GM12878 (cell line): ENCODE data around the gene SMURF1. TPM values are rescaled to one million over a fixed set of nuclear protein-coding genes. Genes with fewer than 3 reads are reported as not detected.

ENCODE experiments used
- ATAC-seq: fragments of 200-7000 bp; cut with Tn5 transposase; 3 replicates; pipeline ENCODE4 v1.9.1; 2020; ENCODE audit warnings: mild to moderate bottlenecking, moderate library complexity
- BruUV-seq: library from RNA; stranded (reverse); fragments of 400-500 nt; replicated peaks from 2 replicates; lab custom pipeline; 2021; lab: Mats Ljungman, UMichigan
- CTCF ChIA-PET: fragments of 300-600 bp; sonication (Branson Sonifier 250); formaldehyde crosslinking; extraction: SDS; loops from one replicate; lab custom pipeline; 2021; ENCODE audit warnings: inconsistent platforms; lab: Yijun Ruan, JAX
- POLR2A ChIA-PET: fragments of 350-600 bp; formaldehyde crosslinking; extraction: SDS; loops from one replicate; lab custom pipeline; 2021; ENCODE audit warnings: inconsistent platforms; lab: Charles Lee
- RAD21 ChIA-PET: fragments of 300-600 bp; sonication (Branson Sonifier 250); formaldehyde crosslinking; loops from one replicate; lab custom pipeline; 2023; ENCODE audit warnings: antibody characterized with exemption; ENCODE audit not compliant: unreplicated experiment; lab: Charles Lee
- SMC1A ChIA-PET: fragments of 300-600 bp; sonication (Branson Sonifier 250); formaldehyde crosslinking; loops from one replicate; lab custom pipeline; 2023; ENCODE audit not compliant: unreplicated experiment, uncharacterized antibody; lab: Charles Lee
- DNase-seq: peaks from one replicate; pipeline ENCODE4 v3.0.0-alpha.2; 2011; ENCODE audit warnings: low read depth, low spot score
- FAIRE-seq: peaks from 3 replicates; lab custom pipeline; 2011; peaks lifted over from hg19 to GRCh38; lab: Jason Lieb, UNC
- H2AFZ ChIP-seq: 2 replicates; pipeline ENCODE4 v1.6.0; 2011; ENCODE audit warnings: low read depth, low read length, control low read depth; ENCODE audit not compliant: control insufficient read depth
- H3K27ac ChIP-seq: 2 replicates; pipeline ENCODE4 v1.5.1; 2011; ENCODE audit warnings: control low read depth; ENCODE audit not compliant: control insufficient read depth, insufficient read depth
- H3K27me3 ChIP-seq, 2 experiments: replicated peaks in 1 of 2; 2 replicates each; pipeline versions ENCODE4 v1.6.0 to v1.6.1; 2011; ENCODE audit warnings: low read length in 1 of 2; ENCODE audit not compliant: control insufficient read depth in 2 of 2, insufficient read depth in 2 of 2
- H3K36me3 ChIP-seq, 2 experiments: 2 replicates each; pipeline ENCODE4 v1.5.1; 2011; ENCODE audit warnings: low read length in 1 of 2; ENCODE audit not compliant: control insufficient read depth in 2 of 2, insufficient read depth in 2 of 2
- H3K4me1 ChIP-seq: 2 replicates; pipeline ENCODE4 v1.6.1; 2011; ENCODE audit warnings: mild to moderate bottlenecking, low read length, moderate library complexity, mixed read lengths; ENCODE audit not compliant: control insufficient read depth, insufficient read depth
- H3K4me2 ChIP-seq: 2 replicates; pipeline ENCODE4 v1.6.0; 2011; ENCODE audit warnings: control low read depth; ENCODE audit not compliant: control insufficient read depth, insufficient read depth
- H3K4me3 ChIP-seq: fragments of 200-600 bp; sonication (generic); 2 replicates; pipeline ENCODE4 v1.5.1; 2016
- H3K79me2 ChIP-seq: 2 replicates; pipeline ENCODE4 v1.6.0; 2011; ENCODE audit warnings: low read length; ENCODE audit not compliant: control insufficient read depth, insufficient read depth
- H3K9ac ChIP-seq: 2 replicates; pipeline ENCODE4 v1.8.0; 2011; ENCODE audit warnings: low read length, control low read depth, mixed read lengths; ENCODE audit not compliant: control insufficient read depth, insufficient read depth
- H3K9me3 ChIP-seq: replicated peaks from 3 replicates; pipeline ENCODE4 v1.5.1; 2011; ENCODE audit warnings: mild to moderate bottlenecking, low read length; ENCODE audit not compliant: control insufficient read depth, insufficient read depth
- H4K20me1 ChIP-seq: 2 replicates; pipeline ENCODE4 v1.6.0; 2011; ENCODE audit not compliant: control insufficient read depth, insufficient read depth
- FOXK2 ChIP-seq: fragments of 450-650 bp; IDR thresholded peaks from 2 replicates; pipeline ENCODE4 v1.6.1; 2017; ENCODE audit warnings: mild to moderate bottlenecking, moderate library complexity
- IRF3 ChIP-seq: fragments of 450-650 bp; IDR thresholded peaks from 2 replicates; pipeline ENCODE4 v1.6.1; 2014; ENCODE audit warnings: mild to moderate bottlenecking
- NFXL1 ChIP-seq: fragments of 450-650 bp; IDR thresholded peaks from 2 replicates; pipeline ENCODE4 v1.6.1; 2017; ENCODE audit warnings: antibody characterized with exemption, mild to moderate bottlenecking, borderline replicate concordance
- PBX3 ChIP-seq: IDR thresholded peaks from 2 replicates; pipeline ENCODE4 v1.6.1; 2011; ENCODE audit warnings: mild to moderate bottlenecking, low read depth, low read length, moderate library complexity; ENCODE audit not compliant: insufficient replicate concordance
- SPI1 ChIP-seq: IDR thresholded peaks from 2 replicates; pipeline ENCODE4 v1.6.1; 2011; ENCODE audit warnings: low read depth, mild to moderate bottlenecking, low read length, moderate library complexity, borderline replicate concordance; ENCODE audit not compliant: insufficient read depth
- SREBF1 ChIP-seq: IDR thresholded peaks from 2 replicates; pipeline ENCODE4 v1.6.1; 2012; ENCODE audit warnings: mild to moderate bottlenecking, low read length
- SREBF2 ChIP-seq: IDR thresholded peaks from 2 replicates; pipeline ENCODE4 v1.6.1; 2012; ENCODE audit warnings: mild to moderate bottlenecking, low read length
- TCF7 ChIP-seq: IDR thresholded peaks from 2 replicates; pipeline ENCODE4 v1.6.1; 2014; ENCODE audit warnings: antibody characterized with exemption, borderline replicate concordance
- WGBS: methylation state at CpG from one replicate; pipeline ENCODE4 v1.1.6; 2016; ENCODE audit warnings: low lambda C conversion rate; ENCODE audit not compliant: insufficient replicate concordance, insufficient coverage; ENCODE audit errors: missing lambda C conversion rate; 5-methylcytosine and 5-hydroxymethylcytosine counted together
- in situ Hi-C: fragments of 300-500 bp; cut with MboI; formaldehyde crosslinking; loops from 9 replicates; pipeline ENCODE4 v1.14.3; 2018; ENCODE audit warnings: mixed read lengths
- intact Hi-C: fragments of 100-400 bp; cut with micrococcal nuclease; formaldehyde crosslinking; loops from one replicate; pipeline ENCODE4 v1.14.2; 2022; ENCODE audit not compliant: unreplicated experiment
- polyA plus RNA-seq, 11 experiments: library from polyadenylated mRNA; depleted of rRNA in 4 of 11; unstranded in 6 of 11; stranded (reverse) in 5 of 11; fragments of >200 nt; fragmentation: Nextera tagmentation in 4 of 11; fragmentation: Illumina TruSeq in 1 of 11; extraction: Ambion mirVana in 4 of 11; extraction: Trizol in 1 of 11; gene quantifications; 1 replicate in 1 of 11; 2 replicates in 10 of 11; pipeline versions ENCODE4 v1.2.1 to v1.2.3, GENCODE V29; 2011 to 2016; ENCODE audit warnings: inconsistent platforms in 2 of 11, missing spikeins in 2 of 11, low read depth in 1 of 11
- total RNA-seq, 4 experiments: library from RNA; depleted of rRNA in 3 of 4; stranded (reverse); fragments of >200 nt in 3 of 4; fragmentation: Illumina TruSeq in 1 of 4; extraction: Trizol in 1 of 4; gene quantifications; 2 replicates each; pipeline versions ENCODE4 v1.2.1 to v1.2.3, GENCODE V29; 2013 to 2021
- TF ChIP-seq, protein P1 (sequence below): IDR thresholded peaks from 2 replicates; pipeline ENCODE4 v1.6.1; 2012; ENCODE audit warnings: mild to moderate bottlenecking, low read depth, low read length
- TF ChIP-seq, protein P2 (sequence below): fragments of 450-650 bp; formaldehyde crosslinking; IDR thresholded peaks from 2 replicates; pipeline ENCODE4 v1.4.0; 2022; ENCODE audit warnings: mild to moderate bottlenecking, moderate library complexity
- TF ChIP-seq, protein P3 (sequence below): IDR thresholded peaks from 2 replicates; pipeline ENCODE4 v1.6.1; 2012; ENCODE audit warnings: low read depth, low read length, improper control_type of control experiment
- TF ChIP-seq, protein P4 (sequence below): fragments of 450-650 bp; IDR thresholded peaks from 2 replicates; pipeline ENCODE4 v1.6.1; 2018; ENCODE audit warnings: borderline replicate concordance, mild to moderate bottlenecking; ENCODE audit not compliant: partially characterized antibody

Gene SMURF1
- total and polyA plus RNA-seq, 10 of the 15 experiments (the other 5 are each of a cell fraction or from before 2014, with no cell fraction given) = 0.76 to 14.0 (median 7.9) TPM

- ChIA-PET SMC1A (no interaction called here), RAD21 (no interaction called here), POLR2A (no interaction called here), CTCF (no interaction called here)
- H3K27me3 ChIP-seq = no peaks in the 10 kb centered on the region
- peaks cover 25 to 55% of the 10 kb centered on the region in 2 experiments for H3K36me3 ChIP-seq
- no peak overlapping the region for H3K9ac ChIP-seq
- H3K4me3 ChIP-seq = no peak overlapping the region
- no peak for ATAC-seq
- WGBS = 99% methylated on average over 23 of the region's 23 CpGs
- no peak overlapping the region for H2AFZ ChIP-seq
- H3K4me2 ChIP-seq = no peak overlapping the region
- no peak for DNase-seq
- H3K9me3 ChIP-seq = peaks cover 2% of the 10 kb centered on the region; the same call in 2 of the 3 replicates
- TF ChIP-seq TCF7 (no peak), SREBF2 (no peak), PBX3 (no peak), SPI1 (no peak), NFXL1 (no peak), FOXK2 (no peak), SREBF1 (no peak), IRF3 (no peak)
- TF ChIP-seq, protein P1, sequence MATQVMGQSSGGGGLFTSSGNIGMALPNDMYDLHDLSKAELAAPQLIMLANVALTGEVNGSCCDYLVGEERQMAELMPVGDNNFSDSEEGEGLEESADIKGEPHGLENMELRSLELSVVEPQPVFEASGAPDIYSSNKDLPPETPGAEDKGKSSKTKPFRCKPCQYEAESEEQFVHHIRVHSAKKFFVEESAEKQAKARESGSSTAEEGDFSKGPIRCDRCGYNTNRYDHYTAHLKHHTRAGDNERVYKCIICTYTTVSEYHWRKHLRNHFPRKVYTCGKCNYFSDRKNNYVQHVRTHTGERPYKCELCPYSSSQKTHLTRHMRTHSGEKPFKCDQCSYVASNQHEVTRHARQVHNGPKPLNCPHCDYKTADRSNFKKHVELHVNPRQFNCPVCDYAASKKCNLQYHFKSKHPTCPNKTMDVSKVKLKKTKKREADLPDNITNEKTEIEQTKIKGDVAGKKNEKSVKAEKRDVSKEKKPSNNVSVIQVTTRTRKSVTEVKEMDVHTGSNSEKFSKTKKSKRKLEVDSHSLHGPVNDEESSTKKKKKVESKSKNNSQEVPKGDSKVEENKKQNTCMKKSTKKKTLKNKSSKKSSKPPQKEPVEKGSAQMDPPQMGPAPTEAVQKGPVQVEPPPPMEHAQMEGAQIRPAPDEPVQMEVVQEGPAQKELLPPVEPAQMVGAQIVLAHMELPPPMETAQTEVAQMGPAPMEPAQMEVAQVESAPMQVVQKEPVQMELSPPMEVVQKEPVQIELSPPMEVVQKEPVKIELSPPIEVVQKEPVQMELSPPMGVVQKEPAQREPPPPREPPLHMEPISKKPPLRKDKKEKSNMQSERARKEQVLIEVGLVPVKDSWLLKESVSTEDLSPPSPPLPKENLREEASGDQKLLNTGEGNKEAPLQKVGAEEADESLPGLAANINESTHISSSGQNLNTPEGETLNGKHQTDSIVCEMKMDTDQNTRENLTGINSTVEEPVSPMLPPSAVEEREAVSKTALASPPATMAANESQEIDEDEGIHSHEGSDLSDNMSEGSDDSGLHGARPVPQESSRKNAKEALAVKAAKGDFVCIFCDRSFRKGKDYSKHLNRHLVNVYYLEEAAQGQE = no peak
- TF ChIP-seq, protein P2, sequence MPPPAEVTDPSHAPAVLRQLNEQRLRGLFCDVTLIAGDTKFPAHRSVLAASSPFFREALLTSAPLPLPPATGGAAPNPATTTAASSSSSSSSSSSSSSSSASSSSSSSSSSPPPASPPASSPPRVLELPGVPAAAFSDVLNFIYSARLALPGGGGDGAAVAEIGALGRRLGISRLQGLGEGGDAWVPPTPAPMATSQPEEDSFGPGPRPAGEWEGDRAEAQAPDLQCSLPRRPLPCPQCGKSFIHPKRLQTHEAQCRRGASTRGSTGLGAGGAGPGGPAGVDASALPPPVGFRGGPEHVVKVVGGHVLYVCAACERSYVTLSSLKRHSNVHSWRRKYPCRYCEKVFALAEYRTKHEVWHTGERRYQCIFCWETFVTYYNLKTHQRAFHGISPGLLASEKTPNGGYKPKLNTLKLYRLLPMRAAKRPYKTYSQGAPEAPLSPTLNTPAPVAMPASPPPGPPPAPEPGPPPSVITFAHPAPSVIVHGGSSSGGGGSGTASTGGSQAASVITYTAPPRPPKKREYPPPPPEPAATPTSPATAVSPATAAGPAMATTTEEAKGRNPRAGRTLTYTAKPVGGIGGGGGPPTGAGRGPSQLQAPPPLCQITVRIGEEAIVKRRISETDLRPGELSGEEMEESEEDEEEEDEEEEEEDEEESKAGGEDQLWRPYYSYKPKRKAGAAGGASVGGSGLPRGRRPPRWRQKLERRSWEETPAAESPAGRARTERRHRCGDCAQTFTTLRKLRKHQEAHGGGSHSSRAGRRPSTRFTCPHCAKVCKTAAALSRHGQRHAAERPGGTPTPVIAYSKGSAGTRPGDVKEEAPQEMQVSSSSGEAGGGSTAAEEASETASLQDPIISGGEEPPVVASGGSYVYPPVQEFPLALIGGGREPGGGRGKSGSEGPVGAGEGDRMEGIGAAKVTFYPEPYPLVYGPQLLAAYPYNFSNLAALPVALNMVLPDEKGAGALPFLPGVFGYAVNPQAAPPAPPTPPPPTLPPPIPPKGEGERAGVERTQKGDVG (CRISPR knock-in tag) = no peak
- TF ChIP-seq, protein P3, sequence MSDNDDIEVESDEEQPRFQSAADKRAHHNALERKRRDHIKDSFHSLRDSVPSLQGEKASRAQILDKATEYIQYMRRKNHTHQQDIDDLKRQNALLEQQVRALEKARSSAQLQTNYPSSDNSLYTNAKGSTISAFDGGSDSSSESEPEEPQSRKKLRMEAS = no peak
- TF ChIP-seq, protein P4, sequence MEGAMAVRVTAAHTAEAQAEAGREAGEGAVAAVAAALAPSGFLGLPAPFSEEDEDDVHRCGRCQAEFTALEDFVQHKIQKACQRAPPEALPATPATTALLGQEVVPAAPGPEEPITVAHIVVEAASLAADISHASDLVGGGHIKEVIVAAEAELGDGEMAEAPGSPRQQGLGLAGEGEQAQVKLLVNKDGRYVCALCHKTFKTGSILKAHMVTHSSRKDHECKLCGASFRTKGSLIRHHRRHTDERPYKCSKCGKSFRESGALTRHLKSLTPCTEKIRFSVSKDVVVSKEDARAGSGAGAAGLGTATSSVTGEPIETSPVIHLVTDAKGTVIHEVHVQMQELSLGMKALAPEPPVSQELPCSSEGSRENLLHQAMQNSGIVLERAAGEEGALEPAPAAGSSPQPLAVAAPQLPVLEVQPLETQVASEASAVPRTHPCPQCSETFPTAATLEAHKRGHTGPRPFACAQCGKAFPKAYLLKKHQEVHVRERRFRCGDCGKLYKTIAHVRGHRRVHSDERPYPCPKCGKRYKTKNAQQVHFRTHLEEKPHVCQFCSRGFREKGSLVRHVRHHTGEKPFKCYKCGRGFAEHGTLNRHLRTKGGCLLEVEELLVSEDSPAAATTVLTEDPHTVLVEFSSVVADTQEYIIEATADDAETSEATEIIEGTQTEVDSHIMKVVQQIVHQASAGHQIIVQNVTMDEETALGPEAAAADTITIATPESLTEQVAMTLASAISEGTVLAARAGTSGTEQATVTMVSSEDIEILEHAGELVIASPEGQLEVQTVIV = no peak
- BruUV-seq = no TSS peak
- no peaks in the 10 kb centered on the region for H3K79me2 ChIP-seq
- intact Hi-C loops (no loop called here), in situ Hi-C loops (no loop called here)
- H4K20me1 ChIP-seq = no peaks in the 10 kb centered on the region
- H3K4me1 ChIP-seq = no peaks in the 10 kb centered on the region
- H3K27ac ChIP-seq = no peak overlapping the region
- FAIRE-seq = no peak
Measured at GRCh38 chr7:98981701-98982100, 162.2 kb downstream of the SMURF1 start.
